Measurements from ENCODE around the gene KCNF1. TPM values are rescaled to one million over a fixed set of nuclear protein-coding genes. Genes with fewer than 3 reads are reported as not detected.

Gene KCNF1
- total RNA-seq, 2 donors from 2014 or later, result 5.2 to 17.0 TPM

DNA sequence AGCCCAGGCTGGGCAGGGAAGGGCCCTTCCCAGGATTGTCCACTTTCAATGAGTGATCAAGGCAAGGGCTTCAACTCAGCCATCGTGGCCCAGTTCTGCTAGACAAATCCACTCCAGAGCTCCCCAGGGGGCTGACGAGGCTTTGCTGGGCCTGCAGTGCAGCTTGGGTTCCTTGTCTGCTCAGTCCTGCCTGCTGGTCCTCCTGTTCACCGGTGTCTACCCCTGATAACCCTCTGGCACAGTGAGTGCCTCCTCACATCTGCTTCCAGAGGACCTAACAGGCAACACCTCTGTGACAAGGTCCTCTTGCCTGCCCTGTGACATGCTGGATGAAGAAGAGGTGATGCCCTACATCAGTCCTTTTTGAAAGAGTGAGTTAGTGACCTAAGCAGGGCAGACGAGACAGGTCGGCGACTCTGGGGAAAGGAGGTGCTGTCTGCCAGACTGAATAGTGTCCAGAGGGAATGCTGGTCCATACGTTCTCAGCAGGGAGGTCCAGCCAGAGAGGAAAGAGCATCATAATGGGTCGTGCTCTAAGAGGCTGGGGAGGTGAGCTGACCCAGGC lies 20.9 kb upstream of the KCNF1 start:
- H3K9me3 Mint-ChIP-seq, result no peaks in the 10 kb centered on the region

DNA sequence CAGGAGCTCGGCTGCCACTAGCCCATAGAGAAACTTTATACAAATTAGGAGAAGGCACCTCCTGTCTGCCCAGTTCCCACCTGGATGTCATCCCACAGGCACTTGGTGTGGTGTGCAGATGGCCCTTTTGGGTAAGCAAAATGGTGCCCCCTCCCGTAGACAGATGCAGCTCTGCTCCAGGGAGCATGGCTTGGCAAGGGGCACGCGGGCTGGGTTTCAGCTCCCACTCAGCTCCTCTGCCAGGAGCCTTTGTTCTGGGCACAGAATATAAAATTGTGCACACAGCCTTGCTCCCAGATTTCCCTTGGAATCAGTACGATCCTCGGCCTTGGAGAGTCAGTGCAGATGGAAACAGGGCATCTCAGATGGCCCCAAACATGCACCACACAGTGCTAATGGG lies 20.3 kb upstream of the KCNF1 start:
- Histone ChIP-seq H3K4me3 (ENCODE audit: low read length) (no peak overlapping the region), H3K36me3 (ENCODE audit: control insufficient read depth, insufficient read depth, low read length) (no peaks in the 10 kb centered on the region), H3K4me1 (ENCODE audit: control insufficient read depth, insufficient read depth, low read length) (peaks cover 8% of the 10 kb centered on the region), H3K9me3 (ENCODE audit: control insufficient read depth, low read length) (no peaks in the 10 kb centered on the region), H3K27me3 (ENCODE audit: control insufficient read depth, insufficient read depth, low read length, poor library complexity, severe bottlenecking) (no peaks in the 10 kb centered on the region), H3K27ac (ENCODE audit: low read depth, low read length) (no peak overlapping the region), H3K9ac (ENCODE audit: extremely low read depth, low read length, poor library complexity, severe bottlenecking) (no peak overlapping the region)
- H3K27me3 Mint-ChIP-seq (ENCODE audit: insufficient read depth), result no peaks in the 10 kb centered on the region
- TF ChIP-seq, protein P1, sequence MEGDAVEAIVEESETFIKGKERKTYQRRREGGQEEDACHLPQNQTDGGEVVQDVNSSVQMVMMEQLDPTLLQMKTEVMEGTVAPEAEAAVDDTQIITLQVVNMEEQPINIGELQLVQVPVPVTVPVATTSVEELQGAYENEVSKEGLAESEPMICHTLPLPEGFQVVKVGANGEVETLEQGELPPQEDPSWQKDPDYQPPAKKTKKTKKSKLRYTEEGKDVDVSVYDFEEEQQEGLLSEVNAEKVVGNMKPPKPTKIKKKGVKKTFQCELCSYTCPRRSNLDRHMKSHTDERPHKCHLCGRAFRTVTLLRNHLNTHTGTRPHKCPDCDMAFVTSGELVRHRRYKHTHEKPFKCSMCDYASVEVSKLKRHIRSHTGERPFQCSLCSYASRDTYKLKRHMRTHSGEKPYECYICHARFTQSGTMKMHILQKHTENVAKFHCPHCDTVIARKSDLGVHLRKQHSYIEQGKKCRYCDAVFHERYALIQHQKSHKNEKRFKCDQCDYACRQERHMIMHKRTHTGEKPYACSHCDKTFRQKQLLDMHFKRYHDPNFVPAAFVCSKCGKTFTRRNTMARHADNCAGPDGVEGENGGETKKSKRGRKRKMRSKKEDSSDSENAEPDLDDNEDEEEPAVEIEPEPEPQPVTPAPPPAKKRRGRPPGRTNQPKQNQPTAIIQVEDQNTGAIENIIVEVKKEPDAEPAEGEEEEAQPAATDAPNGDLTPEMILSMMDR (conservative IDR thresholded peaks at IDR 0.05), result no peak
- no peaks in the 10 kb centered on the region for H3K9me3 Mint-ChIP-seq
- H3K36me3 Mint-ChIP-seq (ENCODE audit: low read depth), result no peaks in the 10 kb centered on the region
- H3K4me3 Mint-ChIP-seq, result no peak overlapping the region
- 93 to 94% methylated on average over 6 of the region's 6 CpGs for WGBS, 2 experiments (ENCODE audit: insufficient coverage in 1 of 2, insufficient read length in 1 of 2)
- H3K27ac Mint-ChIP-seq, result no peak overlapping the region
- H3K4me1 Mint-ChIP-seq, result peaks cover 38% of the 10 kb centered on the region
- peak; percentile 17 for DNase-seq

More for the DNA sequence above, 20.9 kb upstream of the KCNF1 start:
- H3K27ac ChIP-seq (ENCODE audit: low read depth, low read length), result no peak overlapping the region
- Mint-ChIP-seq H3K27ac (no peak overlapping the region), H3K36me3 (ENCODE audit: low read depth) (no peaks in the 10 kb centered on the region), H3K4me1 (peaks cover 44% of the 10 kb centered on the region), H3K4me3 (no peak overlapping the region), H3K27me3 (ENCODE audit: insufficient read depth) (no peaks in the 10 kb centered on the region)
- WGBS, 2 experiments (ENCODE audit: insufficient coverage in 1 of 2, insufficient read length in 1 of 2), result 89 to 97% methylated on average over 6 to 8 of the region's 8 CpGs
- no peak overlapping the region for H3K4me3 ChIP-seq (ENCODE audit: low read length)
- H3K9me3 ChIP-seq (ENCODE audit: control insufficient read depth, low read length), result no peaks in the 10 kb centered on the region
- no peaks in the 10 kb centered on the region for H3K27me3 ChIP-seq (ENCODE audit: control insufficient read depth, insufficient read depth, low read length, poor library complexity, severe bottlenecking)
- no peaks in the 10 kb centered on the region for H3K36me3 ChIP-seq (ENCODE audit: control insufficient read depth, insufficient read depth, low read length)
- peak; percentile 31 for DNase-seq
- no peak overlapping the region for H3K9ac ChIP-seq (ENCODE audit: extremely low read depth, low read length, poor library complexity, severe bottlenecking)
- H3K4me1 ChIP-seq (ENCODE audit: control insufficient read depth, insufficient read depth, low read length), result peaks cover 8% of the 10 kb centered on the region
- TF ChIP-seq, protein P1 (conservative IDR thresholded peaks at IDR 0.05), result no peak

DNA sequence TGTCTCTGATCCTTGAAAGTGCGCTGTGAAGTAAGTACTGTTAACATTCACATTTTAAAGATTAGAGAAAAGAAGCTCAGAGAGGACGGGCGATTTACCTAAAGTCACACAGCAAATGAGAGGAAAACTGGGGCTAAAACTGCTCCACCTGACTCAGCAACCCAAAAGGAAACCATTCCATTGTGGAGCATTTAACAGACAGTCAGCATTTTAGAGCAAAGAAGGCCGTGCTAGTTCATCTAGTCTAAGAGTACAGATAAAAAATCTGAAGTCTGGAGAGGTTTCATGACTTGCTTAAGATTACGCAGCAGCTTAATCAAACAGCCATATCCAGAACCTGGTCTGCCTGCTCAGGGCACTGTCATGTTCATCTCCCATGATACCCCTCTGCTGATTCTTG lies 19.9 kb upstream of the KCNF1 start:
- Mint-ChIP-seq H3K4me1 (peaks cover 34% of the 10 kb centered on the region), H3K9me3 (no peaks in the 10 kb centered on the region), H3K4me3 (no peak overlapping the region), H3K27ac (no peak overlapping the region), H3K27me3 (ENCODE audit: insufficient read depth) (no peaks in the 10 kb centered on the region), H3K36me3 (ENCODE audit: low read depth) (no peaks in the 10 kb centered on the region)
- Histone ChIP-seq H3K9me3 (ENCODE audit: control insufficient read depth, low read length) (no peaks in the 10 kb centered on the region), H3K4me3 (ENCODE audit: low read length) (no peak overlapping the region), H3K27ac (ENCODE audit: low read depth, low read length) (no peak overlapping the region), H3K4me1 (ENCODE audit: control insufficient read depth, insufficient read depth, low read length) (peaks cover 8% of the 10 kb centered on the region), H3K27me3 (ENCODE audit: control insufficient read depth, insufficient read depth, low read length, poor library complexity, severe bottlenecking) (no peaks in the 10 kb centered on the region), H3K9ac (ENCODE audit: extremely low read depth, low read length, poor library complexity, severe bottlenecking) (no peak overlapping the region), H3K36me3 (ENCODE audit: control insufficient read depth, insufficient read depth, low read length) (no peaks in the 10 kb centered on the region)
- WGBS, 2 experiments (ENCODE audit: insufficient coverage in 1 of 2, insufficient read length in 1 of 2), result 87 to 89% methylated on average over 3 to 5 of the region's 5 CpGs
- no peak for DNase-seq
- TF ChIP-seq, protein P1 (conservative IDR thresholded peaks at IDR 0.05), result no peak

Data from endodermal cell (in vitro differentiated cells).